ENCODE results near the gene EBF4. TPM values are rescaled to one million over a fixed set of nuclear protein-coding genes. Genes with fewer than 3 reads are reported as not detected.

EBF4 gene
- total and polyA plus RNA-seq, 12 donors, result 2.0 to 8.0 (median 3.7) TPM

DNA sequence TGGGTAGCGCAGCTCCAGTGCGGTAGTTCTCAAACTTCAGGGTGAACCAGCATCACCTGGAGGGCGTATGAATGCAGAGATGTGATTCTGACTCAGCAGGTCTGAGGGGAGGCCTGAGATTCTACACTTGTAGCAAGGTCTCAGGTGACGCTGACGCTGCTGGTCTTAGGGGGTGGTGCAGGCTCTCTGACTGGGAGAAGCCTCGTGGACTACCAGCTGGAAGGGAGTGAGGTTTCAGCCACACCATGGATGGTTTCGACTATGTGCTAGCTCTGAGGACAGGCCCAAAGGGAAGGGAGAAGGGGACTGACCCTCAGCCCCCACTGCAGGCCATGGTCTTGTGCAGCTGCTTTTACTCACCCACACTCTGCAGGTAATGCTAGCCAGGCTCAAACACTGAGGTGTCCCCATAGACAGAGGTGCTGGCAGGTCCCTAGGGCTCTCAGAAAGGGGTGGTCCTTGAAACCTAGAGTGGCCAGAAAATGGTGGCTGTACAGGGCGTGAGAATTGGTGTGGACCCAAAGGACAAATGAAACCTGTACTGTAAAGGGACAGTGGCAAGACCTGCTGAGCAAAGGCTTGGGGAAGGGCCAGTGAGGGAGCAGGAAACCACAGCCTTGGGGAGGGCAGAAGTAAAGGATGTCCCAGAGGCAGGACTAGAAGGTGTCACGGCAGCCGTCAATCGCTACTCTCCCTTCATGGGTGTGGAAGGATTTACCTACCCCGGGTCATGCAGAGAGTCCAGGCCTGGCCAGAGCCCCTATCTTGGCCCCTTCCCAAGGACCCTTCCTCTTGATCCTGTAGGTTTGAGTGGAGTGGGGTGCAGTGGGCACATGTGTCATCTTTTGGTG is 52.7 kb downstream of the EBF4 start:
- Histone ChIP-seq H3K27me3 (peaks cover 0 to 27% (median 6%) of the 10 kb centered on the region in 7 donors), H3K27ac (no peak overlapping the region), H3K36me3 (no peaks in the 10 kb centered on the region), H3K4me1 (peaks cover 0 to 7% (median 0%) of the 10 kb centered on the region in 9 donors), H3K9me3 (no peaks in the 10 kb centered on the region), H3K4me3 (no peak overlapping the region)
- TF ChIP-seq, protein P1, sequence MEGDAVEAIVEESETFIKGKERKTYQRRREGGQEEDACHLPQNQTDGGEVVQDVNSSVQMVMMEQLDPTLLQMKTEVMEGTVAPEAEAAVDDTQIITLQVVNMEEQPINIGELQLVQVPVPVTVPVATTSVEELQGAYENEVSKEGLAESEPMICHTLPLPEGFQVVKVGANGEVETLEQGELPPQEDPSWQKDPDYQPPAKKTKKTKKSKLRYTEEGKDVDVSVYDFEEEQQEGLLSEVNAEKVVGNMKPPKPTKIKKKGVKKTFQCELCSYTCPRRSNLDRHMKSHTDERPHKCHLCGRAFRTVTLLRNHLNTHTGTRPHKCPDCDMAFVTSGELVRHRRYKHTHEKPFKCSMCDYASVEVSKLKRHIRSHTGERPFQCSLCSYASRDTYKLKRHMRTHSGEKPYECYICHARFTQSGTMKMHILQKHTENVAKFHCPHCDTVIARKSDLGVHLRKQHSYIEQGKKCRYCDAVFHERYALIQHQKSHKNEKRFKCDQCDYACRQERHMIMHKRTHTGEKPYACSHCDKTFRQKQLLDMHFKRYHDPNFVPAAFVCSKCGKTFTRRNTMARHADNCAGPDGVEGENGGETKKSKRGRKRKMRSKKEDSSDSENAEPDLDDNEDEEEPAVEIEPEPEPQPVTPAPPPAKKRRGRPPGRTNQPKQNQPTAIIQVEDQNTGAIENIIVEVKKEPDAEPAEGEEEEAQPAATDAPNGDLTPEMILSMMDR (IDR thresholded peaks at IDR 0.05), result no peak
- WGBS, 2 donors, result 80 to 84% methylated on average over 12 of the region's 12 CpGs
- intact Hi-C loops (cut with DNase I), result no loop called here
- ATAC-seq (no peak), DNase-seq (no peak)

DNA sequence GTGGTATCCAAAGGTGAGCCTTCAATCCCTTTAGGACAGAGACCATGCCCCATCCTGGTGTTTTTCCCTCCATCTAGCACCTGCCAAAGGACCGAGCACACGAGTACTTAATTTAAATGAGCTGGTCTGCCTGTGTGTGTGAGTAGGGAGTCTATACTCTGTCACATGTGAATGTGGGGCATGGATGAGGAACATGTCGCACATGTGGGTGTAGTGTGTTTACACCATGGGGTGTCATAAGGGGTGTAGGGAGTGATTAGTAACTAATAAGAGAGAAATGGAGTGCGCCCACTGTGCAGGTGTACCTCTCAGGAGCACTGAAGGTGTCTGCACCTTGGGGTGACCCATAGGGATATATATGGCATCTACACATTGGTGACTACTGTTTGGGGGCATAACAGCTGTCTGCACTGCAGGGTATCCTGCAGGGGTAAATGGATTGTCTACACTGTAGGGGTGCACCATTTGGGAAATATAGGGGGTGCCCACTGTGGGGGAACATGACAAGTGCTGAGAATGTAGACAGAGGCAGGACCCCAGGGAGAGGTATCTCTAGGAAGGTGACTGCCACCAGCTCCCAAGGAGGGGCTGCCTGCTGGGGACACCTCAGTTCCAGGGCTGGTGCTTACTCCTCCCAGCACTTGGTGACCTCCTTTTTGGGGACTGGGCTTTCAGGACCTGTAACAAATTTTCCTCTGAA is 53.5 kb downstream of the EBF4 start:
- intact Hi-C loops (cut with DNase I), result no loop called here
- no peak overlapping the region for H3K4me3 ChIP-seq
- DNase-seq (no peak), ATAC-seq (no peak)
- no peak overlapping the region for H3K27ac ChIP-seq
- H3K9me3 ChIP-seq, result no peaks in the 10 kb centered on the region
- peaks cover 0 to 35% (median 6%) of the 10 kb centered on the region in 7 donors for H3K27me3 ChIP-seq
- TF ChIP-seq, protein P1 (IDR thresholded peaks at IDR 0.05), result no peak
- 91 to 92% methylated on average over 4 of the region's 4 CpGs for WGBS, 2 donors
- H3K36me3 ChIP-seq, result no peaks in the 10 kb centered on the region
- H3K4me1 ChIP-seq, result peaks cover 0 to 15% (median 5%) of the 10 kb centered on the region in 9 donors

DNA sequence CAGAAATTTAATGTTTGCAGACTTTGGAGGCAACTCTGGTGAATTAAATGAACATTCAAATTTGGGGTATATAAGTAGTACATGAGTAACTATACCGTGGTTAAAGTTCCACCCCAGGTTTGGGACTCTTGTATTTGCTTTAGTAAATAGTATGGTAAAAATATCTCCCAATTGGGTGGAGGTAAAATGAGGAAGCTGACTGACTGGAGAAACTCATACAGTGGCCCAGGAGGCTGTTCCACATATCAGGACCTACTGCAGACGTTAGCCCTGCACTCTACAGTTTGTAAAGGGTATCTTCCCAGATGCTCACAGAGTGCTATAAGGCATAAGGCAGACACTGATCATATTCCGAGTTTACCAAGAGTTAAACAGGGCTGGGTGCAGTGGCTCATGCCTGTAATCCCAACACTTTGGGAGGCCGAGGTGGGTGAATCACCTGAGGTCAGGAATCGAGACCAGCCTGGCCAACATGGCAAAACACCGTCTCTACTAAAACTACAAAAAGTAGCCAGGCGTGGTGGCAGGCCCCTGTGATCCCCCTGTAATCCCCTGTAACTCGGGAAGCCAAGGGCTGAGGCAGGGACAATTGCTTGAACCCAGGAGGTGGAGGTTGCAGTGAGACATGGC is 54.2 kb downstream of the EBF4 start:
- Histone ChIP-seq H3K27me3 (peaks cover under 1 to 41% (median 10%) of the 10 kb centered on the region in 7 donors), H3K4me3 (no peak overlapping the region), H3K36me3 (no peaks in the 10 kb centered on the region), H3K27ac (no peak overlapping the region), H3K9me3 (no peaks in the 10 kb centered on the region), H3K4me1 (peaks cover 2 to 21% (median 12%) of the 10 kb centered on the region in 9 donors)
- ATAC-seq (no peak), DNase-seq (no peak)
- intact Hi-C loops (cut with DNase I), result no loop called here
- 80% methylated on average over 8 of the region's 8 CpGs for WGBS, 2 donors
- TF ChIP-seq, protein P1 (IDR thresholded peaks at IDR 0.05), result no peak

DNA sequence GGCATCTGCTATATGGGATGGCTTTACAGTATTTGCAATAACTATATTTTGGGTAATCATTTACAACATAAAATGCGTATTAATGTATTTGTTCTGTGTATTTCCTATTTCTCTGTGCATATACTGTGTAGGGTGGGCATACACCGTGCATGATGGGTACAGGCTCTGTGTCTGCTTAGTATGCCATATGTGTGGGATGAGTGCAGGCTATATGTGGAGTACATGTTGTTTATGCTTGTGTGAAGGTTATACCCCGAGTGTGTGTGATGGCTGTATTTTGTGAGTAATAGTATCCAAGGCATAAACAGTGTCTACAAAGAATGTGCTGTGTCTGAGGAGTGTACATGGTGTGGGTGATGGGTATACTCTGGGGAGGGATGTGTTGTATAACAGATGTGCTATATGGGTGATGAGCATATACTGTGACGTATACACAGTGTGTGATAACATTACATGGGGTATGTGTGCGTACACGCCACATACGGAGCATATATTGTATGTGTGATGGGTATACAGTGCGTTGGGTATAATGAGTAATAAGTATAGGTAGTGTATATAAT is 55.2 kb downstream of the EBF4 start:
- intact Hi-C loops (cut with DNase I), result no loop called here
- TF ChIP-seq, protein P1 (IDR thresholded peaks at IDR 0.05), result no peak
- Histone ChIP-seq H3K27ac (no peak overlapping the region), H3K36me3 (no peaks in the 10 kb centered on the region), H3K9me3 (no peaks in the 10 kb centered on the region), H3K4me3 (no peak overlapping the region), H3K27me3 (peaks cover 5 to 45% (median 17%) of the 10 kb centered on the region in 7 donors), H3K4me1 (peaks cover 8 to 29% (median 17%) of the 10 kb centered on the region in 9 donors)
- DNase-seq (peak in 1 of 2 donors; percentile 0), ATAC-seq (no peak)
- WGBS, 2 donors, result 92% methylated on average over 8 of the region's 8 CpGs

Data from heart right ventricle (tissue), 16 donors.